Measurements from ENCODE around the gene THRB. TPM values are rescaled to one million over a fixed set of nuclear protein-coding genes. Genes with fewer than 3 reads are reported as not detected.

The THRB gene
- total and polyA plus RNA-seq, 9 of the 15 experiments (the other 6 are each of a cell fraction or from before 2014, with no cell fraction given), result 1.7 to 14.9 (median 6.9) TPM

- Histone ChIP-seq H3K4me3 (no peak overlapping the region), H3K36me3 (ENCODE audit: control insufficient read depth, insufficient read depth, low read length) (no peaks in the 10 kb centered on the region), H3K27ac (ENCODE audit: extremely low read depth, low read depth, low read length) (no peak overlapping the region), H3K9ac (ENCODE audit: insufficient read depth in 1 of 2, low read depth in 2 of 2, low read length in 2 of 2) (no peak overlapping the region), H4K20me1 (replicated peaks; ENCODE audit: control insufficient read depth, insufficient read depth, low read length) (no peaks in the 10 kb centered on the region), H3K9me3 (replicated peaks; ENCODE audit: control insufficient read depth, insufficient read depth, low read depth, low read length) (no peaks in the 10 kb centered on the region), H2AFZ (ENCODE audit: low read depth, low read length) (no peak overlapping the region), H3K4me2 (ENCODE audit: insufficient read depth, low read length) (no peak overlapping the region), H3K9me1 (ENCODE audit: control insufficient read depth, insufficient read depth, low read length) (no peaks in the 10 kb centered on the region), H3K4me1 (replicated peaks in 1 of 2; ENCODE audit: control insufficient read depth in 2 of 2, insufficient read depth in 2 of 2, low read length in 2 of 2) (no peaks in the 10 kb centered on the region; a peak in 1 of 5 replicates), H3K27me3 (ENCODE audit: control insufficient read depth in 2 of 2, insufficient read depth in 2 of 2, low read length in 2 of 2) (no peaks in the 10 kb centered on the region), H3K79me2 (ENCODE audit: control insufficient read depth, insufficient read depth, low read length) (no peaks in the 10 kb centered on the region; the same call in 2 of the 3 replicates)
- in situ Hi-C loops (cut with MboI) (no loop called here), intact Hi-C loops (cut with micrococcal nuclease) (no loop called here)
- POLR2A ChIA-PET, result interaction anchor here (1.2 to 1.8 kb wide), 2 partner anchors 11 to 15 kb away, joined by 4 to 9 read pairs; no protein-coding TSS in a partner anchor
- FAIRE-seq, result no peak
- TF ChIP-seq RBM17 (IDR thresholded peaks at IDR 0.05; ENCODE audit: borderline replicate concordance, low read depth, low read length), result no peak
- CTCF ChIA-PET (ENCODE audit: low intra/inter-chr PET ratio), result interaction anchor here (0.6 kb wide), 1 partner anchor 124 kb away, joined by 3 read pairs; no protein-coding TSS in a partner anchor
- no peak for DNase-seq (ENCODE audit: extremely low read depth in 1 of 4, low spot score in 3 of 4)
- peak; percentile 31; the same call in 2 of the 3 replicates for ATAC-seq
- no TSS peak for BruUV-seq (replicated peaks)
Observed at GRCh38 chr3:24388611-24389010, 106.0 kb downstream of the THRB start.

GRCh38 chr3:24388159-24388558 is 106.5 kb downstream of the THRB start:
- H2AFZ ChIP-seq (ENCODE audit: low read depth, low read length), result no peak overlapping the region
- no peak overlapping the region for H3K4me2 ChIP-seq (ENCODE audit: insufficient read depth, low read length)
- H3K9ac ChIP-seq (ENCODE audit: insufficient read depth in 1 of 2, low read depth in 2 of 2, low read length in 2 of 2), result no peak overlapping the region
- H3K27ac ChIP-seq (ENCODE audit: extremely low read depth, low read depth, low read length), result no peak overlapping the region
- in situ Hi-C loops (cut with MboI), result no loop called here
- H4K20me1 ChIP-seq (replicated peaks; ENCODE audit: control insufficient read depth, insufficient read depth, low read length), result no peaks in the 10 kb centered on the region
- no TSS peak for BruUV-seq (replicated peaks)
- no peaks in the 10 kb centered on the region for H3K27me3 ChIP-seq (ENCODE audit: control insufficient read depth in 2 of 2, insufficient read depth in 2 of 2, low read length in 2 of 2)
- TF ChIP-seq CBFA2T3 (IDR thresholded peaks at IDR 0.05) (0 out of 2 replicates have a peak, but pooled peaks have one; percentile 13), COPS2 (conservative IDR thresholded peaks at IDR 0.05) (no peak)
- CTCF ChIA-PET (ENCODE audit: low intra/inter-chr PET ratio), result no interaction called here
- no peak overlapping the region for H3K4me3 ChIP-seq
- 65% methylated on average over 3 of the region's 3 CpGs for WGBS (ENCODE audit: insufficient coverage, low coverage, missing lambda C conversion rate)
- intact Hi-C loops (cut with micrococcal nuclease), result no loop called here
- no peaks in the 10 kb centered on the region; the same call in 2 of the 3 replicates for H3K79me2 ChIP-seq (ENCODE audit: control insufficient read depth, insufficient read depth, low read length)
- POLR2A ChIA-PET, result interaction anchor here (1.2 to 1.8 kb wide), 2 partner anchors 11 to 14 kb away, joined by 4 to 9 read pairs; no protein-coding TSS in a partner anchor
- peak; percentile 28 for ATAC-seq
- no peaks in the 10 kb centered on the region; a peak in 1 of 5 replicates for H3K4me1 ChIP-seq (replicated peaks in 1 of 2; ENCODE audit: control insufficient read depth in 2 of 2, insufficient read depth in 2 of 2, low read length in 2 of 2)
- no peaks in the 10 kb centered on the region for H3K9me1 ChIP-seq (ENCODE audit: control insufficient read depth, insufficient read depth, low read length)
- no peaks in the 10 kb centered on the region for H3K36me3 ChIP-seq (ENCODE audit: control insufficient read depth, insufficient read depth, low read length)
- H3K9me3 ChIP-seq (replicated peaks; ENCODE audit: control insufficient read depth, insufficient read depth, low read depth, low read length), result no peaks in the 10 kb centered on the region
- no peak for DNase-seq (ENCODE audit: extremely low read depth in 1 of 4, low spot score in 3 of 4)
- FAIRE-seq, result no peak

Data from K562 (cell line).